GM19397 (cell line): ENCODE measurements around the gene CTSZ.
"Not testable (repeated sequence)": the region's sequence is repeated elsewhere in the genome, so short reads cannot be mapped to it uniquely, and the experiment has no call there.

Experiments
- ATAC-seq: cut with Tn5 transposase; IDR thresholded peaks from one replicate; pipeline ENCODE4 v1.9.1; 2021; ENCODE audit warnings: mild to moderate bottlenecking, moderate library complexity; ENCODE audit not compliant: unreplicated experiment

CTSZ gene

GRCh38 chr20:59001068-59001448, 6.0 kb downstream of the CTSZ start:
- no peak for ATAC-seq

- no peak for ATAC-seq
Measured at GRCh38 chr20:59000326-59000725, 6.7 kb downstream of the CTSZ start.

DNA sequence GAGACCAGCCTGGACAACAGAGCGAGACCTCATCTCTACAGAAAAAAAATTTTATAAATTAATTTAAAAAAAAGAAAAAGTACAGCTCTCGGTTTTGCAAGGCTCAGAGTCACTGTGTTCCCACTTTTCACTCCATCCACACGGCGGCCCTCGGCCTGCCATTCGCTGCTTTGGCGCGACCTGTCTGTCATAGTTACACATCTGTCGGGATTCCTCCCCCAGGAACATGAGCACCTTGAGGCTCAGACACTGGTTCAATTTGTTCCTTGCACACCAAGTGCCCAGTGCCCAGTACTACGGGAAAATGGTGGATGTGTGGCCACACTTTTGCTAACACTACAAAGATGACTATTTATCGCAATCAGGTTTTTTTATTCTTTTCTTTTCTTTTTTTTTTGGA, 8.4 kb downstream of the CTSZ start:
- ATAC-seq, result no peak

- no peak for ATAC-seq
Measured at GRCh38 chr20:58997141-58997770, 9.8 kb downstream of the CTSZ start.

- ATAC-seq, result no peak
Measured at GRCh38 chr20:58996226-58996611, 10.8 kb downstream of the CTSZ start.

DNA sequence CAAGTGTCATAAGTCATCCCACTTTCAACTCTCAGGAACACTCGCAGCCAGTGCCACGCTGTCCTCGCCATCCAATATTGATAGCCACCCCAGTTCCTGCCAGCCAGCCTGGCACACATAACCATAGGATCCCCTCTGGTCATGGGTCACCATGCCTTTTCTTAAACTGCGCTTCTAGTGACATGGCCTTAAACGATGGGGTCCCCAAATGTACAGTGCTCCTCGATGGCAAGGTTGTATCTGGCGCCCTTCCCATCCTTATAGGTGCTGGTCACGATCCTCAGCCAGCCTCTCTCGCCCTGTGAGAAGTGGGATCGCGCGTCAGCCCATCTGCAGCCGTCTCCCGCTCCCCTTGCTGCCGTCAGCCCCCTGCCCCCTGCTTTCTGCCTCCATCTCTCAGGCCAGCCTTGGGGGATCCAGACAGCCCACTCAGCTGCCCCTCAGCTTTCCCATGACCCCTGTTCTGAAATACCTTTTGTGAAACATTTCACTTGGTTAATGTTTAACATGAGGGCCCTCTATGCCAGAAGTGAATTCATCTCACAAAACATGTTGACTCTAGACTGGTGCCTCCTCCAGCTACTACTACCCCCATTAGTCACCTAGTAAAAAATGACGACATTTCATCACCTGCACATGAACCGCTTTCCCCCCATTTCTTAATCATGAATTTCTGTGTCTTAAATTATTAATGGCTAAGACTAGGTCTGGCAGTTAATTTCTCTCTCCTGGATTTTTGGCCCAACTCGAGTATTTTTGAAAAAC, 11.4 kb downstream of the CTSZ start:
- no peak for ATAC-seq

- no peak for ATAC-seq
Measured at GRCh38 chr20:58994390-58995159, 12.5 kb downstream of the CTSZ start.

GRCh38 chr20:58993332-58994248, 13.5 kb downstream of the CTSZ start:
- ATAC-seq, result no peak

DNA sequence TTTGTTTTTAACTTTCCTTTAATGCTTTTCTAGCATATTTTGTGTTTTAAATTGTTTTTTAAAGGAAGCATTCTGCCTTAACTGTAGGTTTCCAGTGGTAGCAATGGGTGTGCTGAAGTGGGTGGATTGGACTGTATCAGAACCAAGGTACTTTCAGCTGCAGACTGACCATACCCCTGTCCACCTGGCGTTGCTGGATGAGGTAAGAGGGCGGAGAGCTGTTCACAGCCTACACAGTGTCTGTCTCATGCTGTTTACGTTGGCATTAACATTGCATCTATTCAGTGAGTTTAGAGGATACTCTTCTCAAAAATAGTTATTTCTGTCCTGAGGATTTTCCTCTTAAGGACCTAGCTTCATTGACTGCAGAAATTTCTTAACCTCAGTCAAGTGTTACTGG, 14.1 kb downstream of the CTSZ start:
- ATAC-seq, result no peak

DNA sequence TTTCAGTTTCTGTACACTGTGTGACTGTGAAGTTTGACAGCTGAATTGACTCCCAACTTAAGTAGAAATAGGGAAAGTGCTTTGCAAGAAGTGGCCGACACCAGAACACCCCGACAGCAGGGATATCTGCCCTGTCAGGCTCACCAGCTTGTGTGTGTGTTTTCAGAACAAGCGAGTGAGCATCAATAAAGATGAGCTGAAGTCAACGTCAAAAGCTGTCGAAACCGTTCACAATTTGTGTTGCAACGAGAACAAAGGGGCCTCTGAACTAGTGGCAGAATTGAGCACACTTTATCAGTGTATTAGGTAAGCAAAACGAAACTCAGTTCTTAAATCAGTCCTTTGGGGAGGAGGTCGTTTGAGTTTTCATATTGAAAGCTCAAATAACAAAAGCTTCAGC, 15.3 kb downstream of the CTSZ start:
- ATAC-seq, result no peak

GRCh38 chr20:58990651-58991445, 16.2 kb downstream of the CTSZ start:
- ATAC-seq, result no peak

DNA sequence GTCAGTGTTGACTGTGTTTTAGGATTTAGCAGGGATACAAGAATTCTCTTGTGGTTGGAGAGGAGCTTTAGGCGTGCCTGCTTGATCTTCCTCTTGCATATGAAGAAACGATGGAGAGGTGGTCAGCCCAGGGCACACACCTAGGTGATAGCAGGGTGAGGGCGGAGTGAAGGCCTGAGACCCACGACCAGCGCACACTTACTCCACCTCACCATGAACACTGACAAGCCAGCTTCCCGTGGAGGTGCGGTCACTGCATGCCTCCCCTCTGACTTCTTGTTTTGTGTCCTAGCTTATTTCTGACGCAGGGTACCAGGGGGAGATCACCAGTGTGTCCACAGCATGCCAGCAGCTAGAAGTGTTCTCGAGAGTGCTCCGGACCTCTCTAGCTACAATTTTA, 17.9 kb downstream of the CTSZ start:
- no peak for ATAC-seq

- no peak for ATAC-seq
Measured at GRCh38 chr20:58988565-58988882, 18.5 kb downstream of the CTSZ start.

DNA sequence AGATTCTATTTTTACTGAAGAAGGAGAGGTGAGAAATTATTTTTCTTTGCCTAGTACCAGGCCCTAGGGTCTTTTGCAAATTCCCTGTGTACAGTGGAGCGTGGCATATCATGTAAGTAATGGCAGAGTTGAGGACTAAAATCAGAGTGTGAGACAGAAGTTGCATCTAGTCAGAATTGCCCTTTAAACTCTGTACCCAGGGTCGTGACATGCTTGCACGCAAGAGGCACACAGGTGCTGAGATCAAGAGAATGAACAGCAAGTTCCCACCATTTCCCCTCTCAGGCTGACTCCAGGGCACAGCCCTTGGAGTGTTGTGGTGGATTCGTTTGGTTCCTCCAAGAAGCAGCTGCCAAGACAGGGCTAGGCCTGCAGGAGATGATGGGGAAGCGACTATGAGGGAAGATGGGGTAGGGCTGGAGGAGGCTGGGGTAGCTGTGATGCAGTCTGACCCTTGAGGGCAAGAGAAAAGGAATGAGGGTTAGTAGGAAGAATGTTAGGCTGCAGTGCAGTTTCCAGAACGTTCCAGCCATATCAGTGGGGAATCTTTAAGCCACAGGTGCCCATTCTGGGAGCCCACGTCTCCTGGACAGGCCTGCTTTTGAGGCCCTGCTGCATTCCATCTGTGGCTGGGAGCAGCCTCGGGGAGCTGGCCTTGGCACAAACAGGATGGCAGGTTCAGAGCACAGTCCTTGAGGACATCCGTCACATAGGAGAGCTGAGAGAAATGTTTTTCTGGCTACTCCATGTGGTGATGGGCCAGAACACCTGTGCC, 19.1 kb downstream of the CTSZ start:
- no peak for ATAC-seq

DNA sequence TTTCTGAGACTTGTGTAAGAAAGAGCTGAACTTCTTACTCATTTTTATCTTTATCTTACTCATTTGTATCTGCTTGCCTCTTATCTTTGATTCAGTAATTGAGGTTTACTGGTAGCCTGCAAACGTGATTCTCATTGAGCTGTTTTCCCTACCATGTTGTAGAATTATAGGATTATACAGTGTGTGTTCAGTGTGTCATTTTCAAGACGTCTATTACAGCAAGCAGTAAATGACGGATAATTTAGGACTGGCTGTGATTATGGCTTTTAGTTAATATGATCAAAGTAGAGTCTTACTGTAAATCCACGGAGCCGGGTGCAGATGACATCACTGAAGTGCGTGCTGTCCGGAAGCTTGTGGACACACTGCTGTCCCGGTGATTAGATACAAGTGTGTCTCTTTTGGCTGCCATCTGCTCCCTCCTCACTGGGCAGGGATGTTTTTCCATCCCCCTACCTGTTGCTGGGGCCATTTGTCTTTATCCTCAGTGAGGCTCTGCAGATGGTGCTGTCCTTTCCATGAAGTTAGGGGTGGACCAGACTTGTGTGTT, 20.0 kb downstream of the CTSZ start:
- no peak for ATAC-seq

- no peak for ATAC-seq
Measured at GRCh38 chr20:58986286-58986967, 20.6 kb downstream of the CTSZ start.

GRCh38 chr20:58985656-58986055, 21.4 kb downstream of the CTSZ start:
- ATAC-seq, result no peak

GRCh38 chr20:58984691-58985090, 22.4 kb downstream of the CTSZ start:
- no peak for ATAC-seq

DNA sequence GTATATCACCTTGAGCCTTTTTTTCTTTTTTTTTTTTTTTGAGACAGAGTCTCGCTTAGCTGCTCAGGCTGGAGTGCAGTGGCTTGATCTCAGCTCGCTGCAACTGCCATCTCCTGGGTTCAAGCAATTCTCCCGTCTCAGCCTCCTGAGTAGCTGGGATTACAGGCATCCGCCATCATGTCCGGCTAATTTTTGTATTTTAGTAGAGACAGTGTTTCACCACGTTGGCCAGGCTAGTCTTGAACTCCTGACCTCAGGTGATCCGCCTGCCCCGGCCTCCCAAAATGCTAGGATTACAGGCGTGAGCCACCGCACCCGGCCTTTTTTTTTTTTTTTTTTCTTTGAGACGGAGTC, 24.0 kb downstream of the CTSZ start:
- not testable (repeated sequence) for ATAC-seq
